Fibroblast of gingiva (primary cell): ENCODE results near the gene PRDM1.

Experiments used
- DNase-seq: peaks from one replicate; pipeline ENCODE4 v3.0.0-alpha.2; 2011; ENCODE audit warnings: low read depth

Gene PRDM1

DNA sequence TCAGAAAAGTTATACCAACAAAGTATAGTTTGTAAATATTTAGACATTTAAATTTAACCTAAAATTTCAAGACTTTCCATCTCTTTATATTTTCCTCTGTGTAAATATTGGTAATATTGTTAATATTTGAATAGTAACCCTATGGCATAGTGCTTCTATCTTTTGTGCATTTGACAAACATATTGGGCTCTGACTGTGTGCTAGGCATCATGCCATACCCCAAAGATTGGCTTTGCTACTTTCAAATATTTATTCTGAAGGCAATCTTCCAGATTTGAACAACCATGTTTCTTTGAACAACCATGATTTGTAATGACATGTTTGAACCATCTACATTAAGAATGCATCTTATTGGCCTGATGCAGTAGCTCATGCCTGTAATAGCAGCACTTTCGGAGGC lies 15.5 kb upstream of the PRDM1 start:
- DNase-seq, result no peak

DNA sequence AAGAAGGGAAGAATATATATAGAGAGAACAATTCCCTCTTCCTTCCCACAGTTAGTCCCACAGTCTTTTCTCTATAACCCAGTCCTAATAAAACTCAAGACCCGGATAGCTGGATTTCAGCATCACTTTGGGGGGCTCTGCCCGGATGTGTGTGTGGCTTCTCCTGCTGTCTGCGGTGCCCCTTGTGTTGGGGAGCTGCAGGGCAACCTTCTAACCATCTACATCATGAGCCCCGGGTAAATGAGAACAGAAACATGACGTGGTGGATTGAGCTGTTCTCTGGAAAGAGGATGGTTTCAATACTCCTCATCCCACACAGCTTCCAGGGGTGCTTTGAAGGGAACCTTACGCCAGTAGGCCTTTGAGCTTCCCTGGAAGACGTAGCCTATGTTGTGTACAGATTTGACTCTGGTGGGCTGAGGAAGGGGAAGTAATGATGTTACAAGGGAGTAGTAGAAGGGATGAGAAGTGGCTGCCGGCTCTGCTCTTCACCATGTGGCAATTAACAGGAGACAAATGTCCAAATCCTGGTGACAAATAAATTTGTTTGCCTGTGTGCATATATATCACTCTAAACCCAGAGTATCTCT lies 13.5 kb upstream of the PRDM1 start:
- DNase-seq, result no peak

DNA sequence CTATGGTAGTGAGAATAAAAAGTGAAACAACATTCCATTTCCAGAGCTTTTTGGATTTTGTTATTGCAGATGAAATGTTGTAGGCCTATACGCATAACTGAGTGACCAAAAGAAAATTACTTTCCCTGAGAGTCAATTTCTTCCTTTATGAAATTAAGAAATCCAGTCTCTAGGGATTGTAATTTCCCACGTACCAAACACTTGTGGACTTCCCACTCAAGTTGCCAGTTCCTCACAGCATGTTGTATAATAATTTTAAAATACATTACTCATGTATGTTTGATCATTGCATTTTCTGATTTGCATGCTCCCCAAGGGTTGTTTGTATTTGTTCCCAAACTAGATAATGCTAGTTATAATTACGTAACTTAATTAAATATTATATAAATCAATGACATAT lies 12.0 kb upstream of the PRDM1 start:
- DNase-seq, result no peak

DNA sequence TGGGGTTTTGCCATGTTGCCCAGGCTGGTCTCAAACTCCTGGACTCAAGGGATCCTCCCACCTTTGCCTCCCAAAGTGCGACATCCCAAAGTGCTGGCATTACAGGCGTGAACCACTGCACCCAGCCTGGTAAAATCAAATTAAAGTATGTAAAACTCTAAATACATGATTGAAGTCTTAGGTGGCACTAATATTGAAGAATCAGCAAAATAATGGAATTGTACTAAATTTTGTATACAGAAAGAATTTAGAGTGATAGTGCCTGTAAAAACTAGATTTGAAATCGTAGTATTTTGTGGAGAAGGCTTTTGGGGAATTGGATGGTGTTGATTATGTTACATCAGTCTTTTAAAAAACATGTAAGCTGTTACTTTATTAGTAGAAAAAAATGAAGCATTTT lies 10.0 kb upstream of the PRDM1 start:
- no peak for DNase-seq

- no peak for DNase-seq
Observed at GRCh38 chr6:106077170-106077569, 9.0 kb upstream of the PRDM1 start.

DNA sequence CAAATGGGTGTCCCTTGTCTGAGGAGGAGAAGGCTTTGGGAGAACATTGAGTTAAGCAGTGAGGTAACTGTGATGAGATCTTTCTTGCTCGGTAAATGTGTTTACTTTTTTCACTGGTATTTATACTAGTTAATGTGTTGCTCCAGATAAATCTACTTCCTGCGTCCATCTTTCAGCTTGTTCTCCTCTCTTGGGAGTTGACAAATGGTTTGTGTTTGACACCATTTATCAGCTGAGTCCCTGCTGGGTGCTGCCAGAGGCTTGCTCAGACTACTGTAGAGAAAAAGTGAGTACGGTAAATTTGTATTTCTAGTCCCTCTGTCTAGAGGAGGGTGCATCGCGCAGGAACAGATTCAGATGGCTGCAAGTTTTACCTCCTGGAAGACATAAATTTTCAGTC lies 8.3 kb upstream of the PRDM1 start:
- no peak for DNase-seq

DNA sequence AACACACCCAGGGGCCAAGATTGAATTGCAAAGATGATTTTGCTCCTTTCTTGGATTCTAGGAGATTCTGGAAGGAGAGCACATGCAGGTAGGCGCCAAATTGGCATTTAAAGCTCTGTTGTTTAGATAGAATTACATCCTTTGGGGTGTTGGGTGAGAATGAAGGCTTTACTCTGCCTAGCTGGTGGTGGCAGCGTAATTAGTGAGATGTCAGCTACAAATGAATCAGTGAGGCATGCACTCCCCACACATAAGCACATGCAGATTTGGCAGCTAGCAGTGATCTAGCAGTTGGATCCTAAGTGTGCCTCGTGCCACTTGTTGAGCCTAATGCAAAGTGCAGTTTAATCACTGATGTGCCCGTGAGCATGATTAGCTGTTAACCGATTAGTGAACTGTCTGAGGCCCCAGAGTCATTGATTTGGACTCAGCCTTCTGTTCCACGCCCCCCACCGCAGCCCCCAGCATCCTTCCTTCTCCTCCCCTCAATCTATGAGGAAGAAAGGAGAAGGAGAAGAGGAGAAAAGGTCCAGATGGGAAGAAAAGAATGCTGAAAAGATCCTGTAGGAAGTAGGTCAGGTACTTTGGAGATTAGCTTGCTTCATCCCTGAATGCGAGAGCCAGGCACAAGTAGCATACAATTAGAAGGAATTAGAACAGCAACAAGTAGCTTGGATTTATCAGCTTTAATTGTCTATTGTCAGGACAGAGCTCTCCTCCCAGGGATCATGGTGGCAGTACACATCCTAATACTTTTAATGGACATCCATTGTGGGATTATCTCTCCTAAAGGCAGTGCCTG lies 6.0 kb upstream of the PRDM1 start:
- DNase-seq, result no peak

GRCh38 chr6:106080763-106081095 lies 5.4 kb upstream of the PRDM1 start:
- DNase-seq, result no peak

GRCh38 chr6:106081715-106082114 lies 4.4 kb upstream of the PRDM1 start:
- no peak for DNase-seq

DNA sequence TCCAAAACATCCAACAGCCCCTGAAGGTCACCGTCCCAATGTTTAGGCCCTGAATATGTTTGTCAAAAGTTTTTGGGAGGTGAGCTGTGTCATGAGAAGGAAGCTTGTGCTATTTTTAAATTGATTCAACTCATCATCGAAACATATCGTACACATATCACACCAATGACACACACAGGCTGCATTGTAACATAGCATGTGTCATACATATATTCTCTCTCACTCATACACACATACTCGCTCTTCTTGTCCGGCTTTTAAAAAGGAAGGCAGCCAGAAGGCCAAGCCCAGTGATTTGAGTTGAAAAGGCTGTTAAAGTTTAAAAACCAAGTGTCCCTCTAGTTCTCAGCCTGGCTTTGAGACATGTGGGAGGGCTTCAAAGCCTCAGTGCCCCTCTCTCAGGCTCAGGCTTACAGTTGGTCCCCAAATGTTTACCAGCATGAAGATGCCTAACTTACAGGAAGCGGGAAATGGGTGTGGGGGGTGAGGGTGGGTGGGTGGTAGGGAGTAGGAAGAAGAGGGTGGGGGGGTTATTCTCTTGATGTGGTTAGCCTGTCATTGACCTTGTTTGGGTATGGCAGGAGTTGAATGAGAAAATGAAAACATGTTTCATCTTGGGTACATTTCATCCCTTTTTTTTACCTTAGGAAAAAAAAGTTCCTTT lies 3.3 kb upstream of the PRDM1 start:
- peak; percentile 71 for DNase-seq

DNA sequence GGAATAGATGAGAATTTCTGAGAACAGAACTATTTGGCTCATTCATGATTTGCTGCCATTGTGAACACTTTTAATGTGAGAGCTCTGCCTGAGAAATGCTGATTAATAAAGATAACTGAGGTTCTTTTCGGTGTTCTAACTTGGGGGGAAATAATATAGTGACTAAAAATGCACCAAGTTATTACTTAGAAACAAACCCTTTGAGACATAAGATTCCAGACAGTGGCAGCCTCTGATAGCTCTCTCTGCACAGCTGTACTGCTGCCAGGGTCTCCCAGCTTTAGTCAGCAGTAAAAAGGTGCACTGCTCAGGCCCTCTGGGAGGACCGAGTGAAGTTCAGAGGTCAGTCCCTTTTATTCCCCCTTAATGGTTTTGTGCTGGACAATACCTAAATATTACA lies 2.5 kb upstream of the PRDM1 start:
- DNase-seq, result no peak

DNA sequence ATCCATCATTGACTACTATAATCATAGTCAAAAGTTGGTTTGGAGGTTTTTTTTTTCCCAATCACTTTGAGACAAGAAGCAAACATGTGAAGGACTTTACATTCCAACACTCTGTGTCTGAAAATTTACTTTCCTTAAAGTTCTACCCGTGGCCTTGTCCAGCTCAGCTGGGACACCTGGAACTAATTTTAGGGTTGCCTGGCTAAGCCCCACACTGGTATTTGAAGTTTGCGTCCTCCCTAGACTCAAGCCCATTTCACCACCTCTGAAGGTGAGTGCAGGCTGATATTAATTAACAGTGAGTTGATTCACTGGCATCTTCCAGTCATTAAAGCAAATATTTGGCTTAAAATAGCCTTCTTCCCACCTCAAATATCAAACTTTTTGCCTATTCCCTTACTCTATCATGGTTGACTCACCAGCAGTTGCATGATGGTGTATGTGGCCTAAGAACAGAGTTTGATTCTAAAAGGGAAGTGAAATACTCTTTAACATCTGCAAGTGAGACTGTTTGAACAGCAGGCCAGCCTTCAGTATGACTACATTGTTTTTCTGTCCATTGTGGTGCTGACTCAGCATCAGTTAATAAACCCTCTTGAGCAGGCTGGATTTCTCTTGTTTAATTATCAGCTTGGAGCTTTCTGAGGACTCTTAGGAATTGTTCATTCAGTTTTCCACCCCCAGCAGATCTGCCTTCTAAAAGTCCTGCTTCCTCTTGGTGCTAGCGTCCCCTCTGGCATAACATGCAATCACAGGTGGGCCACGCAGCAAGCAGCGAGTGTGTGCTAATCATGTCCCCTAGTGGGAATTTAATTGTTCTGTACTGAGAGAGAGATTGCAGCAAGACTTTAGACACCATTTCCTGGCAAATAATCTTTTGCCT lies 1.8 kb upstream of the PRDM1 start:
- peak; percentile 92 for DNase-seq

GRCh38 chr6:106084989-106085691 lies 996 bp upstream of the PRDM1 start:
- peak; percentile 85 for DNase-seq

- DNase-seq, result no peak
Observed at GRCh38 chr6:106085692-106085983, 498 bp upstream of the PRDM1 start.

DNA sequence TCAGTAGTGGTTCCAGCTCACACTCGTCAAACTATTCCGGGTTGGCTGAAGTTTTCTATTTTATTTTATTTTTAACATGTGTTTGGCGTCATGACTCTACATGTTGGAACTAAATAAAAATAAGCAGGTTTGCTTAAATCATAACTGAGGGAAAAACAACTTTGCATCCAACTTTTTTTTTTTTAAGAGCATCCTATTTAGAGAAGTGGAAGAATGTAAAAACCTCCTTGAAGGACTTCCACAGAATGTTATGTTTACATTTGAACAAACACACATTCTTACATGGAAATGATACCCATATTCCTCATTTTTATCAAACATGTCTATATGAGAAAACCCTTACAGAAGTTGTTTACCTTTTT lies 659 bp downstream of the PRDM1 start:
- DNase-seq, result no peak

DNA sequence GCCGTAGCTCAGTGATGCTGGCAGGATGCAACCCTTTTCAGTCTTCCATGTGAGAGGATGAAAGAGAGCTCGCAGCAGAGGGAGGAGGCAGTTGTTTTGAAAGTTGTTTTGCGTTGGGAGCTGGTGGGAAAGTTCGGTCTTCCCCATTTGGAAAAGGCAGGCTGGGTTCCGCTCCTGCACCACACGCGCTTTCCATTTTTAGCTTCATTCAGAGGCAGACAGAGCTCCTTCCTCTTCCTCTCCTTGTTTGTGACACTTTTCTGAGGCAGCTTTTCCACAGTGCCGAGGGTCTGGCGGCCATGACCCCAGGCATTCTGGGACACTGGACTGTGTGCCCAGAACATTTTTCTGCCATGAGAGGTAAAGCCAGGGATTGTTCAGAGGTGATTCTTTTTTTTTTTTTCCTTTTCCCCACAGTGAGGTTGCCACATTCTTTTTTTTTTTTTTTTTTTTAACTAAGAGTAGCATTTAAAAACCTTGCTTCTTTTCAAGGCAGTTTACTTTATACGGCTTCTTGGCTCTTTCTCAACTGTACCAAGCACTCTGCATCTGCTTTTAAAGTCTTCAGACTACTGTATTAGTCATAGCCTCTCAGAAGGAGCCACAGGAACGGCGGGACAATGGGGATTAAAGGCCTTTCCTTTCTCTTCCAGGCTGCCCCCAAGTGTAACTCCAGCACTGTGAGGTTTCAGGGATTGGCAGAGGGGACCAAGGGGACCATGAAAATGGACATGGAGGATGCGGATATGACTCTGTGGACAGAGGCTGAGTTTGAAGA lies 1.6 kb downstream of the PRDM1 start:
- peak; percentile 77 for DNase-seq

- peak; percentile 65 for DNase-seq
Observed at GRCh38 chr6:106090001-106090400, 3.9 kb downstream of the PRDM1 start.

DNA sequence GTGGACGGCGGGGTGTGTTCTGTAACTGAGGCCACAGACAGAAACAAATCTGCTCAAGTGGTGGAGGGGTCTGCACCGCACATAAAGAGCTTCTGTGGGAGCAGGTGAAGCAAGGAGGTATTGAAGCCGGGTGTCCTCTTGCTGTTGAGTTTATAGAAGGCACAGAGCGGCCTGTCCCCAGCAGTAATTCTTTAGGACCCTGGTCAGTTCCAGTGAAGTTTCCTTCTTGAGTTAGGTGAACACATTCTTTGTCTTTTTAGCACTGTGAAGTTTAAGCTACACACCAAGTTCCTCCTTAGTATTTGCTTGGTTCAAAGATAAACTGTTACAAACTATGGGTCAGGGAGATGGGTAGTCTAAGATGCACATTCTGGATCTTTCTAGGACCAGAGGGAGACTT lies 6.1 kb downstream of the PRDM1 start:
- DNase-seq, result no peak

DNA sequence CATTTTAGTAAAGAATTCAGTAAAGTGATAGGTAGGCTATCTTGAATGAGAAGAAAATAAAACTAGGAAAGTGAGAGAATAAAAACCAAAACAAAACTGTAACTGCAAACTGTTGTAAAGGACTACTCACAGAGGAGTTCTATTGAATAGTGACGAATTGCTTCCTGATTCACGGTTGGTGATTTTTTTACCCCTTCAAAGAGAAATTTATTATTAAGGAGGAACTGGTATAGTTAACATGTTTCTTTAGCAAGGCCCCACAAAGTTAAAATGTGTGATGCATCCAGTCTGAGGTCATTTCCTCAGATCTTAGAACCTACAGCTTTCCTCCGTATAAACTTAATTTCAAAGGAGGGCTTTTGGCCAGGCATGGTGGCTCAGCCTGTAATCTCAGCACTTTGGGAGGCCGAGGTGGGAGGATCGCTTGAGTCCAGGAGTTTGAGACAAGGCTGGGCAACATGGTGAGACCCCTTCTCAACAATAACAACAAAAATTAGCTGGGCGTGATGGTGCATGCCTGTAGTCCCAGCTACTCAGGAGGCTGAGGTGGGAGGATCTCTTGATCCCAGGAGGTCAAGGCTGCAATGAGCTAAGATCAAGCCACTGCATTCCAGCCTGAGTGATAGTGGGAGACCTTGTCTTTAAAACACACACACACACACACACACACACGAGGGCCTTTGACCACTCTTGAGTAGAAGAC lies 8.3 kb downstream of the PRDM1 start:
- DNase-seq, result no peak

DNA sequence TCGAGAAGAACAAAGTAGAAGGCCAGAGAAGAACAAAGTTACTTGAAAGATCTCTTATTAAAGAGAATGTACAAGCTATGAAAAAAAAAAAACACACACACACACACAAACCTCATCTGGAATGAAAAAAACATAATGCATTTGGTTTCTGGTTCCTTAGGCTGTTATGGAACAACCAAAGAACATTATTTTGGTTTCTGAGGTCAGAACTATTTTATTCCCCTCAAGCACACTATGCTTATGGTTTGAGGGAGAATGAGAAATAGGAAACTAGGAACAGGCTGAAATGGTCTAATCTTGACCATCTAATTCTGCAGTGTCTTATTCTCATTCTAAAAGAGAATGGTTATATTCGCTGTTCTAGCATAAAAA lies 8.8 kb downstream of the PRDM1 start:
- DNase-seq, result no peak
